Measurements from ENCODE around the gene SPNS2.

The SPNS2 gene

GRCh38 chr17:4504188-4504587, 5.5 kb downstream of the SPNS2 start:
- no peak for DNase-seq

DNA sequence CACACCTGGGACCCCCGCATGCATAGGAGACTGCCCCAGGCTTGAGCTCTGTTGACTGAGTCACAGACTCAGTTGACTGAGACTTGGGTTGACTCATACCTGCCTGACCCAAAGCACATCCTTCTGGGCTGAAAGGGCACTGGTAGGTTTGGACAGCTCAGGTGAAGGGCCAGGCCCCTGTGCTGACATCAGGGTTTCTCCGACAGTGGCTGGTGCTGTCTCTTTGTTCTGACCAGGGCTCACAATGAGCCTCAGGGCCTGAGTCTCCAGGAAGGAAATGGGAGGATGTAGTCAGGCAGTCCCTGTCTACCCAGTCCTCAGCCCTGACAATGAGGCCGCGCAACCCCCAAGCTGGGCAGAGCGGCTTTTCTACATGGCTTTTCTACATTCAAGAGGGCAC, 6.5 kb downstream of the SPNS2 start:
- no peak for DNase-seq

- DNase-seq, result no peak
Measured at GRCh38 chr17:4506175-4506813, 7.6 kb downstream of the SPNS2 start.

DNA sequence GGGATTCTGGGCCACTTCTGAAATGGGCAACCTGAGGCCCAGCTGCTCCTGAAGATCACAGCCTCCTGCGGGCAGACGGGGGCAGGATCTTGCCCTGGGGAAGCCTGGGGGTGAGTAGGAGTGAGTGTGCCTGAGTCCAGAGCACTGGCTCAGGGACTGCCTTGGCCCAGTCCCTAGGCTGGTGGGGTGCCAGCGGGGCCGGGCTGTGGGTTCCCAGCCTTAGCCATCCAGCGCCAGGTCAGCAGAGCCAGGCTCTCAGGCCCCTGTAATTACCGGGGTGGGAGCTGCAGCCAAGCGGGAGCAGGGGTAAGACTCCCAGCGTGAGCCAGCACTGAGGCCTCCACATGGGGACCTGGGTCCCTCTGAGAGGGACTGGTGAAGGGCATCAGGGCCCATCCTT, 8.2 kb downstream of the SPNS2 start:
- no peak for DNase-seq

- no peak for DNase-seq
Measured at GRCh38 chr17:4507361-4508111, 8.9 kb downstream of the SPNS2 start.

DNA sequence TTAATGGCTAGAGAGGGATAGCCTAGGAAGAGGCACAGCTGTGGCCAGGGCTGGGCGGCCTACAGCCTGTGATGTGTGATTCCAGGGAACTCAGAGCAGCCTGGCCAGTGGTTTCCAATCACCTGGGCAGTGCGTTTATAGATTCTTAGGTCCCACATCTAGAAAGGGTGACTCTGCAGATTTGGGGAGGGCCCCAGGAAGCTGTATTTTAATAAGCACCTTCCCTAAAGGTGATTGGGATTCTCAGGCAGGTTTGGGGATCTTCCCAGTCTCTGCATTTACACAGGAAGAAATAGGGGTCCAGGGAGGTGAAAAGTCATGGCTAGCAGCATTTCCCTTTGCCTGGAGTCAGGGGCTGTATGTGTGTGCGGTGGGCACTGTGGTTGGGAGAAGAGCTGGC, 9.5 kb downstream of the SPNS2 start:
- no peak for DNase-seq

- DNase-seq, result no peak
Measured at GRCh38 chr17:4509401-4509800, 10.7 kb downstream of the SPNS2 start.

GRCh38 chr17:4509923-4510617, 11.4 kb downstream of the SPNS2 start:
- no peak for DNase-seq

- DNase-seq, result no peak
Measured at GRCh38 chr17:4510618-4510941, 11.9 kb downstream of the SPNS2 start.

- no peak for DNase-seq
Measured at GRCh38 chr17:4511199-4511932, 12.7 kb downstream of the SPNS2 start.

GRCh38 chr17:4512156-4513112, 13.8 kb downstream of the SPNS2 start:
- DNase-seq, result no peak

GRCh38 chr17:4513113-4514032, 14.7 kb downstream of the SPNS2 start:
- DNase-seq, result no peak

DNA sequence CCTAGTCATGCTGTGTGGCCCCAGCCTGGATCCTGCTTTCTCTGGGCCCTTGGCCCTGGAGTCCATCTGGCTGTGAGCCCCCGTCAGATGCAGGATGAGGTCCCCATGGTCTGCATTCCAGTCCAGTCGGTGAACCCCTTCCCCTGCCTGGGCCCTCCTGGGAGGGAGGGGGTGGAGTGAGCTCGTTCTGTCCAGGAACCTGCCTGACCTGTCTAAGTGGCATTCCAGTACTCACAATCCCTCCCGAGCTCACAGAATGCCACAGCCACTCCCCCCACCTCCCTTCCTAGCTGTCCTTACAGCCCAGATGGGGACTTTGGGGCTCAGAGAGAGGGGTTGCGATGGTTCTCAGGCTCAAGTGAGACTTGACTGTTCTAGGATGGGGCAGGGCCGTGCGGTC, 15.5 kb downstream of the SPNS2 start:
- no peak for DNase-seq

DNA sequence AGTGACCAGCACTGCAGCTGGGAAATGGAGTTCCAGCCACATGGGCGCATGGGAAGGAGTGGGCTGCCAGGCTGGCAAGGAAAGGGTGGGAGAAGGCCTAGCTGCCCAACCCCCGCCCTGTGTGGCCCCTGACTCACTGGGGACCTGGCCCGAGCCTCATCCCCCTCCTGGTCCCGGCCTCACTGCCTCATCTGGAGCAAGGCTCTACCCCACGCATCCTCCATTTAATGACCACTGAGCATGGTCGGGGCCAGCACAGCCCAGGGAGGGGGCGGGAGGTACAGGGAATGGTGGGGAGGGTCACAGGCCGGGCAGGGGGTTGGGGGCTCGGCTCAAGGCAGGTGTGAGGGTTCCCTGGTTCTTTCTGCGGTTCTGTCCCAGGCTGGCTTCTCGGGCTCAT, 16.1 kb downstream of the SPNS2 start:
- no peak for DNase-seq

GRCh38 chr17:4515501-4515900, 16.8 kb downstream of the SPNS2 start:
- no peak for DNase-seq

GRCh38 chr17:4516735-4517134, 18.1 kb downstream of the SPNS2 start:
- no peak for DNase-seq

DNA sequence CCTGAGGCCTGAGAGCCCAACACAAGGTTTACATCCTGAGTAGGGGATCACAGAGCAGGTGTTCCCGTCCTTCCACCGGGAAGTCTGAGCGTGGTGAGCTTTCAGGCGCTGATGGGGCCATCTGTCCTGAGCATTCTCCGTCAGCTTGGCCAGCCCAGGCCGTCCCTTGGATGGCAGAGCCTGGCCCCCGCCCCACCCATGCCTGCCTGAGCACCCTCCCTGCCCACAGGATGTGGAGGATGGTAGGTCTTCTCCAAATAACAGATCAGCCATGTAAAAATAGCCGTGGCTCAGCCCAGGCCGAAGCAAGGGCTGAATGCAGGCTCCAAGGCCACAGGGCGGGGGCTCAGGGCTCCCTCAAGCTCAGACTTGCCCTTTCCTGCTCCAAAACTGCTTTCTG, 20.2 kb downstream of the SPNS2 start:
- DNase-seq, result no peak

GRCh38 chr17:4519361-4519788, 20.7 kb downstream of the SPNS2 start:
- DNase-seq, result no peak

DNA sequence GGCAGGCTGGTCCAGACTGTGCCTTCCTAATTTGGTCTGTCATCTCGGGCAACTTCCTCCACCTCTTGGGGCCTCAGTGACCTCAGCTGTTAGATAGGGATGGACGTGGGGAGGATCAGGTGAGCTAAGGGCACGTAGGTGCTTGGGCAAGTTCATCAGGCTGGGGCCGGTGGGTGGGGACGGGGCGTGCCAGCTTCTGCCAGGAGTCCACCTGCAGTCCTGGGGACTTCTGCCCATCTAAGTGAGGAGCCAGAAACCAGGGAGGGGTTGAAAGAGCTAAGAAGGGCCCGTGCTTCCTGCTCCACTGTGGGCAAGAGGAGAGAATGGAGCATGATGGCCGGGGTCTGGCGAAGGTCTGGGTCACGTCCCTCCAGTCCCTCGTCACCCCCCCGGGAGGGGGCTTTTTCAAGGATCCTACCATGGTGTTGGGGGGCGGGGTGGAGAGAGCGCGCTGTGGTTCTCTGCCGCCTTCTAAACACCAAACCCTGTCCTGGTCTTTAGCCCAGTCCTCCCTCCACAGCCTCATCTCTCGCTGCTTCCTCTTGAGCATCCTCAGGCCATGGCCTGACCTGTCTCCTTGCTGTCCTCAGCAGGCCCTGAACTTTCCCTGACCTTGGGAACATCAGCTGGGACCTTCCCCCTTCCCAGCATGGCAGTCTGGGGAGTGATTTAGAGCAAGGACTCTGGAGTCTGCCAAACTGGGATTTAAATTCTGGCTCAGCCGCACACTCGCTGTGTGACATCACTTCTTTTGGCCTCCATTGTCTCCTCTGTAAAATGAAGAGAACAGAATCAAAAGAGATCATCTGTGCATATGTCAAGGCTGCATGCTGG, 21.6 kb downstream of the SPNS2 start:
- DNase-seq, result no peak

DNA sequence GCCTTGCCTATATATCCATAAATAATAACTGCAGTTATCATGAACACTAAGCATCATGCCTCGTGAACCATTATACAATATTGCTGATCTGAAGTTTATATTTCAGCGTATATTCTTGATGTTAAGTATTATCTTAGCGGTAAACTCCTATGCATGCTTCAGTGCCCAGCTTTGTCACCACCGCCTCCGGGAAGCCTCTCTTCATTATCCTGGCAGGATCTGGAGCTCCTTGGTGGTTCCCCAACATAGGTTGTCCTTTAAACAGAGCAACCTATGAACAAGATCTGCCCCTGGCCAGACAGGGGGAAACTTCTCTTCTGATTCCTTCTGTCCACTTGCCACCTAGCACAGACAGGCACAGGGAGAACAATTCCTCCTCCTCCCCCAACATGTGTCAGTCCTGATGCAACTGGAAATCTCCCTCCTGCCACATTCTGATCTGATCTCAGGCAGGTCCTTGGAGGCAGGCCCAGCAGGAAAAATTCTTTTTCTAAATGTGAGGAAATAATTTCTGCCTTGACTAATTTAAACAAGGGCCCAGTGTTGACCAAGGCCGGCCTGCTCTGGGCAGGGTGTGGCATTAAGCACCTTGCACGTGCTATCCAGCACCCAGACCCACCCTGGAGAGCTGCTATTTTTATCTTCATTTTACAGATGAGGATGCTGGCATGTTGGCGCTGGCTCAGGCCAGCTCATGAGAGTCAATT, 22.4 kb downstream of the SPNS2 start:
- no peak for DNase-seq

All from cerebellar nuclear complex (tissue), 1 donor.